Measurements from ENCODE around the gene ARSG. TPM values are rescaled to one million over a fixed set of nuclear protein-coding genes. Genes with fewer than 3 reads are reported as not detected.
A peak's percentile ranks its signal among the peaks of the same experiment; 100 is the strongest.

Gene ARSG
- total and polyA plus RNA-seq, 2 of the 13 experiments (the other 11 are each of a cell fraction or from before 2014, with no cell fraction given) = 3.7 to 15.2 TPM

DNA sequence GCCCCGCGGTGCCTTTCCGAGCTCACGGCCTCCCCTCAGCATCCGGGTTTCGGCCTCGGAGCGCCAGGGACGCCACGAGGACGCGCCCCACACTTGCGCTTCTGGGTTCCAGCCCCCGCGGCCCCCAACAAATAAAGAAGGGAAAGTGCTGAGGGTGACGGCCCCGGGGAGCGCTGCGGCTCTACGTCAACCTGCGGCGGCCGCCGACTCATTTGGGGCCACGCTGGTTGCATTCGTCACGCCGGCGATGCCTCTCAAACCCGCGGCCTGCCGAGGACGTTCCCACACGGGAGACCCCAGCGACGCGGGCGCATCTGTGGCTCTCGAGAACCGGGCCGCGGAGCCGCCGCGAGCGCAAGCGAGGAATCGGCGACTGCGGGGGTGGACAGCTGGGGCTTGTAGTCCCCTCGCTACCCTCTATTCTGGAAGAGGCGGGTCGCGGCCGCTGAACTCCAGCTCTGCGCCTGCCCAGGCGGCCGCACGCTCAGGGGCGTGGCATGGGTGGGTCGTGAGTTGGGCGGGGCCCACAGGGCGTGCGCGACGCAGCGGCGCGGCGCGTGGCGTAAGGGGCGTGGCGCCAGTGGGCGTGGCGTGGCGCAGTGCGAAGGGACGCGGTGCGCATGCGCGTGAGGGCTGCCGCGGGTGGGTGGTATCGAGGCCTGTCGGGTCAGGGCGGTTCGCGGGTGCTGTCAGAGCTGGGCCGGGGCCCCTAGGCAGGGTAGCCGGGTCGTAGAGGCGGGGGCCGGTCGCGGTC is 43.7 kb upstream of the ARSG start, which contains the start of gene AMZ2 (continued):
- TF ChIP-seq SIN3A (IDR thresholded peaks at IDR 0.05; ENCODE audit: borderline replicate concordance, low read depth, low read length) (peak; percentile 17; the same call in 1 of the 2 replicates), NKX3-1 (CRISPR knock-in tag; IDR thresholded peaks at IDR 0.05) (peak; percentile 59), SNAPC4 (CRISPR knock-in tag; IDR thresholded peaks at IDR 0.05) (peak; percentile 58; the same call in 1 of the 2 replicates), POGK (CRISPR knock-in tag; conservative IDR thresholded peaks at IDR 0.05) (peak; percentile 89), ZNF547 (CRISPR knock-in tag; IDR thresholded peaks at IDR 0.05) (peak; percentile 96), SP4 (CRISPR knock-in tag; IDR thresholded peaks at IDR 0.05) (peak; percentile 99), ZBTB43 (CRISPR knock-in tag; conservative IDR thresholded peaks at IDR 0.05) (no peak; the same call in none of the 2 replicates), ZNF501 (CRISPR knock-in tag; IDR thresholded peaks at IDR 0.05) (peak; percentile 99), ZNF790 (CRISPR knock-in tag; IDR thresholded peaks at IDR 0.05; ENCODE audit: borderline replicate concordance) (peak; percentile 92; the same call in 1 of the 2 replicates), ZNF280B (CRISPR knock-in tag; IDR thresholded peaks at IDR 0.05; ENCODE audit: borderline replicate concordance) (peak; percentile 72; the same call in 1 of the 2 replicates), ZNF589 (CRISPR knock-in tag; conservative IDR thresholded peaks at IDR 0.05) (peak; percentile 92), ZBTB21 (CRISPR knock-in tag; IDR thresholded peaks at IDR 0.05) (peak; percentile 85), ATAD3A (CRISPR knock-in tag; IDR thresholded peaks at IDR 0.05) (0 out of 2 replicates have a peak, but pooled peaks have one; percentile 36)
- TF ChIP-seq, protein P1, sequence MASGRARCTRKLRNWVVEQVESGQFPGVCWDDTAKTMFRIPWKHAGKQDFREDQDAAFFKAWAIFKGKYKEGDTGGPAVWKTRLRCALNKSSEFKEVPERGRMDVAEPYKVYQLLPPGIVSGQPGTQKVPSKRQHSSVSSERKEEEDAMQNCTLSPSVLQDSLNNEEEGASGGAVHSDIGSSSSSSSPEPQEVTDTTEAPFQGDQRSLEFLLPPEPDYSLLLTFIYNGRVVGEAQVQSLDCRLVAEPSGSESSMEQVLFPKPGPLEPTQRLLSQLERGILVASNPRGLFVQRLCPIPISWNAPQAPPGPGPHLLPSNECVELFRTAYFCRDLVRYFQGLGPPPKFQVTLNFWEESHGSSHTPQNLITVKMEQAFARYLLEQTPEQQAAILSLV (CRISPR knock-in tag; IDR thresholded peaks at IDR 0.05; ENCODE audit: borderline replicate concordance) = peak; percentile 74; the same call in 1 of the 2 replicates
- TF ChIP-seq, protein P2, sequence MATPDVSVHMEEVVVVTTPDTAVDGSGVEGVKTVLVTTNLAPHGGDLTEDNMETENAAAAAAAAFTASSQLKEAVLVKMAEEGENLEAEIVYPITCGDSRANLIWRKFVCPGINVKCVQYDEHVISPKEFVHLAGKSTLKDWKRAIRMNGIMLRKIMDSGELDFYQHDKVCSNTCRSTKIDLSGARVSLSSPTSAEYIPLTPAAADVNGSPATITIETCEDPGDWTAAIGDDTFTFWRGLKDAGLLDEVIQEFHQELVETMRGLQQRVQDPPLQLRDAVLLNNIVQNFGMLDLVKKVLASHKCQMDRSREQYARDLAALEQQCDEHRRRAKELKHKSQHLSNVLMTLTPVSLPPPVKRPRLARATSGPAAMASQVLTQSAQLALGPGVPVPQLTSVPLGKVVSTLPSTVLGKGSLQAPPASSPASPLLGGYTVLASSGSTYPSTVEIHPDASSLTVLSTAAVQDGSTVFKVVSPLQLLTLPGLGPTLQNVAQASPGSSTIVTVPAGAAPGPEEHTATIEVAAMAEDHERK (CRISPR knock-in tag; IDR thresholded peaks at IDR 0.05; ENCODE audit: low read depth) = peak; percentile 98
